ENCODE measurements around the gene PCLO.

DNA sequence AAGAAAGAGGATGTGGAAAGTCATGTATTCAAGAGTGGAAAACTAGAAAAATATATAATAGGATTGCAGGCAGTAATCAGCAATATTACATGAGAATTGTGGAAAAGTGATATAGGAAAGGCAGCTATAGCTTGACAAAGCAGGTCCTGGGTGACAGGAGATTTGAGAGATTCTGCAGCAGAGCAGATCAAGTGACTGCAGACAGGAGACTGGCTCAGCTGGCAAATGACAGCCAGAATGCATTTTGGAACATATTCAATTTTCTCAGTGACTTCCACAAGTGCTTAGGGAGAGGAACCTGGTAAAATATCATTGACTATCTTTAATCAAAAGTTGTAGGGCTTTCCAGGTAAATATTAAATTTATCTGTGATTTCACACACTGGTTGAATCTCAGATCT, 458.6 kb downstream of the PCLO start:
- TF ChIP-seq, protein P1, sequence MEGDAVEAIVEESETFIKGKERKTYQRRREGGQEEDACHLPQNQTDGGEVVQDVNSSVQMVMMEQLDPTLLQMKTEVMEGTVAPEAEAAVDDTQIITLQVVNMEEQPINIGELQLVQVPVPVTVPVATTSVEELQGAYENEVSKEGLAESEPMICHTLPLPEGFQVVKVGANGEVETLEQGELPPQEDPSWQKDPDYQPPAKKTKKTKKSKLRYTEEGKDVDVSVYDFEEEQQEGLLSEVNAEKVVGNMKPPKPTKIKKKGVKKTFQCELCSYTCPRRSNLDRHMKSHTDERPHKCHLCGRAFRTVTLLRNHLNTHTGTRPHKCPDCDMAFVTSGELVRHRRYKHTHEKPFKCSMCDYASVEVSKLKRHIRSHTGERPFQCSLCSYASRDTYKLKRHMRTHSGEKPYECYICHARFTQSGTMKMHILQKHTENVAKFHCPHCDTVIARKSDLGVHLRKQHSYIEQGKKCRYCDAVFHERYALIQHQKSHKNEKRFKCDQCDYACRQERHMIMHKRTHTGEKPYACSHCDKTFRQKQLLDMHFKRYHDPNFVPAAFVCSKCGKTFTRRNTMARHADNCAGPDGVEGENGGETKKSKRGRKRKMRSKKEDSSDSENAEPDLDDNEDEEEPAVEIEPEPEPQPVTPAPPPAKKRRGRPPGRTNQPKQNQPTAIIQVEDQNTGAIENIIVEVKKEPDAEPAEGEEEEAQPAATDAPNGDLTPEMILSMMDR (IDR thresholded peaks at IDR 0.05), result no peak
- no peak for TF ChIP-seq POLR2A (IDR thresholded peaks at IDR 0.05)
